ENCODE results near the gene LAMC3.

DNA sequence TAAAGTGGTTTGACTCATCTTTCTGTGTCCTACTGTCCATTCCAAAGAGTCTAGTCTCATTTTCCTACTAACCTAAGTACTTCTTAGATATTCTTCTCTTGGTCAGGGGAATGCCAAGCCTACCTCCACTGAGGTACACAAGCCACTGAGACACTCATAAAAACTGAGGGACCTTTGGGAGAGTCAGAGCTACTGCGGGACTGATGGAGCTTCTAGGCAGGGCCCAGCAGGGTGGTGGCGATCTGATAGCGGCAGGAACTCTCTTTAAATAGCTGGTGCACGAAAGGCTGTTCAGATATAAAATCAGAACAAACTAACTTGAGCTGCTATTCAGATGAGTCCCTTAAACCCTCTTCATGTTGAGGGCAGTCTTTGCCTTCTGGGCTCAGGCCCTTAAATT, 131.1 kb downstream of the LAMC3 start:
- no peak for TF ChIP-seq TARDBP (IDR thresholded peaks at IDR 0.05)
- no peak for TF ChIP-seq ATF7 (IDR thresholded peaks at IDR 0.05)
- TF ChIP-seq CTCF (IDR thresholded peaks at IDR 0.05 in 2 of 3, conservative IDR thresholded peaks at IDR 0.05 in 1 of 3; ENCODE audit: insufficient read depth in 2 of 3, low read depth in 1 of 3, low read length in 3 of 3): no peak
- TF ChIP-seq HDAC2 (IDR thresholded peaks at IDR 0.05): no peak
- TF ChIP-seq, protein P1, sequence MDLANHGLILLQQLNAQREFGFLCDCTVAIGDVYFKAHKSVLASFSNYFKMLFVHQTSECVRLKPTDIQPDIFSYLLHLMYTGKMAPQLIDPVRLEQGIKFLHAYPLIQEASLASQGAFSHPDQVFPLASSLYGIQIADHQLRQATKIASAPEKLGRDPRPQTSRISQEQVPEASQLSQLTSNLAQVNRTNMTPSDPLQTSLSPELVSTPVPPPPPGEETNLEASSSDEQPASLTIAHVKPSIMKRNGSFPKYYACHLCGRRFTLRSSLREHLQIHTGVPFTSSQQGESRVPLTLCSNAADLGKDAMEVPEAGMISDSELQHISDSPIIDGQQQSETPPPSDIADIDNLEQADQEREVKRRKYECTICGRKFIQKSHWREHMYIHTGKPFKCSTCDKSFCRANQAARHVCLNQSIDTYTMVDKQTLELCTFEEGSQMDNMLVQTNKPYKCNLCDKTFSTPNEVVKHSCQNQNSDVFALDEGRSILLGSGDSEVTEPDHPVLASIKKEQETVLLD (IDR thresholded peaks at IDR 0.05): no peak
- TF ChIP-seq GABPA (tag; conservative IDR thresholded peaks at IDR 0.05; ENCODE audit: low read depth): no peak
- TF ChIP-seq HEY1 (CRISPR knock-in tag; IDR thresholded peaks at IDR 0.05; ENCODE audit: borderline replicate concordance): no peak
- no peak for TF ChIP-seq TCF15 (CRISPR knock-in tag; IDR thresholded peaks at IDR 0.05)
- no peak for TF ChIP-seq FOSL1 (tag; conservative IDR thresholded peaks at IDR 0.05)

Measured in K562 (cell line).